Activated naive CD4-positive, alpha-beta T cell treated with anti-CD3 and anti-CD28 coated beads, Interleukin-2, amount 50 U/mL, for 72 hours (primary cell): Measurements from ENCODE around the gene RBCK1. TPM values are rescaled to one million over a fixed set of nuclear protein-coding genes. Genes with fewer than 3 reads are reported as not detected.
"Not testable (repeated sequence)": the region's sequence is repeated elsewhere in the genome, so short reads cannot be mapped to it uniquely, and the experiment has no call there.

Experiments used
- ATAC-seq, 2 donors: fragments of 150-1000 bp; cut with Tn5 transposase; 2 replicates each; pipeline ENCODE4 v1.10.0; 2021; ENCODE audit warnings: mild to moderate bottlenecking in 2 of 2, moderate library complexity in 2 of 2
- DNase-seq, 2 donors: peaks; one replicate each; pipeline ENCODE4 v3.0.0; 2021 to 2022; ENCODE audit warnings: low spot score in 2 of 2
- H3K27ac Mint-ChIP-seq, 2 donors: one replicate each; pipeline ENCODE4 v1.8.0; 2022; ENCODE audit warnings: mild to moderate bottlenecking in 2 of 2, mixed read lengths in 2 of 2
- H3K36me3 Mint-ChIP-seq, 2 donors: one replicate each; pipeline ENCODE4 v1.8.0; 2022; ENCODE audit warnings: mixed read lengths in 2 of 2
- H3K9me3 Mint-ChIP-seq, 2 donors: one replicate each; pipeline ENCODE4 v1.8.0; 2022; ENCODE audit warnings: mixed read lengths in 2 of 2
- total RNA-seq, 2 donors: library from RNA; stranded (reverse); gene quantifications; one replicate each; pipeline ENCODE4 v1.2.3, GENCODE V29; 2022

Gene RBCK1
- total RNA-seq, 2 donors from 2014 or later: 113 to 150 TPM

DNA sequence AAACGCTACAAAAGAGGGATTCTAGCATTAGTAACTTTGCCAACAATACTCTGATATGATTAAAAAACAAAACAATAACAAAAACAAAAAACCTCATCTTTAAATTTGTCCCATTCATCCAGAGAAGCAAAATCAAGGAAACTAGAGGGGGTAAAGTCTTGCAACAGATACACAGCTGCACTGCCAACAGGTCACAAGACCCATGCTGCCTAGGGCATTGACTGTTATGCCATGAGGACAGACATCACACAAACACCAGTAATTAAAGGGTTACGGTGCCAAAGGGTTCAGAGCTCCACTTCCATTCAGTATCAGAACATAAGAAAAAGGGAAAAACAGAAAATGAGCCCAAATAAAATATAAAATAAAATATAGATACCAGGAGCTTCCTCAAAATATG is 52.6 kb downstream of the RBCK1 start:
- no peak for ATAC-seq
- Mint-ChIP-seq H3K36me3 (peaks cover 5 to 11% of the 10 kb centered on the region in 2 donors), H3K27ac (peak overlapping the region in 1 of 2 donors; percentile 44), H3K9me3 (no peaks in the 10 kb centered on the region)
- DNase-seq: no peak

DNA sequence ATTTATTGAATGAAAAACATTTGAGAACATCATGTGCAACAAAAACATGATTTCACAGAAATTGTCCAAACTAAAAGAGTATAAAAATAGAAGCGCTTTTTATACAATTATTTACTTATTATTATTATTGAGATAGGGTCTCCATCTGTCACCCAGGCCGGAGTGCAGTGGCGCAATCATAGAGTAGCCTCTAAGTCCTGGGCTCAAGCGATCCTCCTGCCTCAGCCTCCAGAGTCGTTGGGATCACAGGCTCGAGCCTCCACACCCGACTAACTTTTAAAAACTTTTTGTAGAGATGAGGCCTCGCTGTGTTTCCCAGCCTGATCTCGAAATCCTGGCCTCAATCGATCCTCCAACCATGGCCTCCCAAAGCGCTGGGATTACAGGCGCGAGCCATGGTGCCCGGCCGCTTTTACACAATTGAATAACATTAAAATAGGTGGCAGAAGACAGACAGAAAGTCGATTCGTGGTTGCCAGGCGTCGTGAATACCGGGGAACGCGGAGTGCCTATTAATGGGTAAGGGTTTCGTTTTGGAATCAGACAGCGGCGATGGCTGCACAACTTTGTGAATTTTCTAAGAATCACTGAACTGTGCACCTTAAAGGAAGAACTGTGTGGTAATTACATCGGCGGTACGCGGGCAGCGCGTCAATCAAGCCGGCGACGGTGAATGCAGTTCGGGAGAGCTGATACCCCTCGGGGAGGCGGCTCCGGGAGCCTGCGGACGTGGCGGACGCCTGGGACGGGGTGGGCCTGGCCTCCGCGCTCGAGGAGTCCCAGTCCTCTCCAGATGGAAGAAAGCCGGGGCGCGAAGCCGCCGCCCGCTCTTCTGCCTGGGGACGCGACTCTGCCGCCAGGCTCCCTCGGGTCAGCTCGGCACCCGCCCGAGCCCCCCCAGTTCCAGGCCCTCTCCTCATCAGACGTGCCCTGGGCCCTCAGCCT is 53.4 kb downstream of the RBCK1 start:
- H3K36me3 Mint-ChIP-seq: peaks cover 5 to 11% of the 10 kb centered on the region in 2 donors
- H3K9me3 Mint-ChIP-seq: no peaks in the 10 kb centered on the region
- DNase-seq (peak; percentile 53 to 61), ATAC-seq (peak; percentile 43 to 47)
- H3K27ac Mint-ChIP-seq: peak overlapping the region; percentile 84 to 85

DNA sequence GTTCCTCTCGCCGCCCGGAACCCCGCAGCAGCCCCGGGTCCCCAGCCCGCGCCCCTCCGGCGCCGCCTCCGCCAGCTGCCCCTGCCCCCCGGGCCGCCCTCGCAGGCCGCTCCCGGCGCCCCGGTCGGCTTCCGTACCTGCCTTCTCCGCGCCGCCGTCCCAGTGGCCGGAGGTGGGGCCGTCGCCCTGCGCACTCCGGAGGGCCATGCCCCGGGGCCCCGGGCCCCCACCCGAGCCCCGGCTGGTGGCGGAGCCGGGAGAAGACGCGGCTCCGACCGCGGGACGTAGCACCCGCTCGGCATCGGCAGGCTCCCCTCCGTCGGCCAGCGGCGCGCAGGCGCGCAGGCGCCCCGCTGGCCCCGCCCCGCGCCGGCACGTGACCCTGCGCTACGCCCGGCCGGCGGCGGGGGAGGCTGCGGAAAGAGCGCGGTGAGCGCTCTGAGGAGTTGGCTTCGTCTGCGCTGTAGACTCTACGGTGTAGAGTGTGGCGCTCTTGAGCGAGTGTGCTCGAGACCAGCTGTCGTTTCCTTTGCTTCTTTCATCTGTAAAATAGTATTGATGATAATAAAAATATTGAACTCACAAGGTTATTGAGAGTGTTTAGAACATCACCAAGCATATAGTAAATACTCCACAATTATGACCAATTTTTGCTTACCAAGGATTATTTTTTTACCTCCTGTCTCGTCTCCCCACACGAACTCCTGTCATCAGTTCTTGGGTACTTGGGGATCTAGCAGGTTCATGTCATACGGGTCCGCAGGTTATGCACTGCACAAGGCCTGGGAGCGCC is 54.3 kb downstream of the RBCK1 start, which contains the start of gene TBC1D20:
Gene TBC1D20 (minus strand): TSS at position 335 of the 793 bp plus-strand sequence. CDS start 128 bp downstream, at position 207.
- Mint-ChIP-seq H3K27ac (peak within 1 kb of the TSS; percentile 93 to 95), H3K36me3 (peaks cover 5 to 12% of the 10 kb centered on the region in 2 donors), H3K9me3 (peaks cover 0 to 4% of the 10 kb centered on the region in 2 donors)
- DNase-seq: peak; percentile 87 to 90
- peak; percentile 97 to 98 for ATAC-seq

DNA sequence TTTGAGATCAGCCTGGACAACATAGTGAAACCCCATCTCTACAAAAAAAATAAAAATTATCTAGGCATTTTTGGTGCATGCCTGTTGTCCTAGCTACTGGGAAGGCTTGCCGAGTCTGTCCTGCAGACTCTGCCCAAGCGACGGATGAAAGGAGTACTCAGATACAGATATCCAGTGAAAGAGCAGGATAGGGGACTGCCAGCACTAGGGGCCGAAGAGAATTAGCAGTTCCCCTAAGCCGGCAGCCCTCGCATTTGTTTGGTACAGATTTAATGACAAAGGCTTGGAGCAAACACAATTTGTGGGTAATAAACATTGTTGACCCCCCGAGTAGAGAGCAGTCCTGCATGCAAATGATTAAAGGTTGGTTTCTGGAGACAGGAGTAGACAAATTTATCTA is 59.7 kb downstream of the RBCK1 start:
- ATAC-seq (no peak), DNase-seq (no peak)
- peaks cover 0 to 15% of the 10 kb centered on the region in 2 donors for H3K36me3 Mint-ChIP-seq
- H3K27ac Mint-ChIP-seq: no peak overlapping the region
- H3K9me3 Mint-ChIP-seq: peaks cover 0 to 14% of the 10 kb centered on the region in 2 donors

DNA sequence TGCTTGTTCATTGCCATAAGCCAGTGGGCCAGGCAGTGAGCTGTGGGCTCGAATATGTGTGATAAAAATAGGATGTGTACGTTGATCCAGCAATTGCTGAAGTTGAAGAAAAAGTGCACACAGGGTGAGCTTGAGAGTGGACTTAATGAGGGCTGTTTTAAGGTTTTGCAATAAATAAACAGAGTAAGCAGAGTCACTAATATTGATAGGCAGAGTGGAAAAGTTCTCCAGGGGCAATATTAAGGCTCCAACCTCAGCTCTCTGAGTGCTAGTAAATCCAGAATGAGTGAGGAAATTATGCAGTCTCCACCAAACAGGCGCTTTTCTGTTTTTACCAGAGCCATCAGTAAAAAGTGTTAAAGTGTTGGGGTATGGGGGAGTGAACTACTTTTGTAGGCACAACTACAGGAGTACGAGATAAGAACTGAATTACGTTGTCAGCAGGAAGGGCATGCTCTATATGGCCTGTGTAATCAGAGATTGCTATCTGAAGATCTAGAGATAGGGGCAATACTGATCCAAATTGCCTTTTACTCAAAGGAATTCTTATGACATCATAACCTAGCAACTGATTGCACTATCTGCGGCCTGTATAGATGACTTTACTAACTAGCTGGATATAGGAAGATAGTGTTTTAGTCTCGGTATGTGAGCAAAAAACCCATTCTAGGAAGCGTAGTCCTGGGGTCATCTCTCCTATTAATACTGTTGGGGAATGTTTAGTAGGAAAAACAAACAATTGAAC is 61.8 kb downstream of the RBCK1 start:
- H3K36me3 Mint-ChIP-seq: peaks cover 0 to 24% of the 10 kb centered on the region in 2 donors
- peaks cover 0 to 14% of the 10 kb centered on the region in 2 donors for H3K9me3 Mint-ChIP-seq
- ATAC-seq (no peak), DNase-seq (no peak)
- H3K27ac Mint-ChIP-seq: no peak overlapping the region

DNA sequence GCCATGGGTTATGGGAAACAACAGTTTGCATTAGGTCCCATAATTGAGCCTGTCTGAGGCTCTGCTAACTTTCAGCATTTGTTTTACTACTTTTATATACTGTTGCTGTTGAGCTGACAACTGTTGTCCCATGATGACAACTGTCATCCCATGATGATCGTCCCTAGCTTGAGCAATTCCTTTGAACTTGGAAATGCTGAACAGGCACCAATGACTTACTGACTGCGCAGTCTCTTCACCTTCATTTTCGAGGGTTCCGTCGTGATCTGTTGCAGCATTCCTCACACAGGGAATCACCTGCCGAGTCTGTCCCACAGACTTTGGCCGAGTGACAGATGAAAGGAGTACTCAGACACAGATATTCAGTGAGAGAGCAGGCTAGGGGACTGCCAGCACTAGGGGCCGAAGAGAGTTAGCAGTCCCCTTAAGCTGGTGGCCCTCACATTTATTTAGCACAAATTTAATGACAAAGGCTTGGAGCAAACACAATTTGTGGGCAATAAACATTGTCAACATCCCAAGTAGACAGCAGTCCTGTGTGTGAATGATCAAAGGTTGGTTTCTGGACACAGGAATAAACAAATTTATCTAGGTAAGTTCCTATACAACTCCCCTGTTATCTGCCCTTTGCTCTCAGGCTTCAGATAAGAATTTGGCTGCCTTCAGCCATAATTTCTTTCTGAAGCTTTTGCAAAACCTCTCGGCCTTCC is 64.2 kb downstream of the RBCK1 start:
- no peak for ATAC-seq
- peaks cover 0 to 22% of the 10 kb centered on the region in 2 donors for H3K36me3 Mint-ChIP-seq
- H3K27ac Mint-ChIP-seq: peak overlapping the region in 1 of 2 donors; percentile 35
- peaks cover 0 to 12% of the 10 kb centered on the region in 2 donors for H3K9me3 Mint-ChIP-seq
- no peak for DNase-seq

DNA sequence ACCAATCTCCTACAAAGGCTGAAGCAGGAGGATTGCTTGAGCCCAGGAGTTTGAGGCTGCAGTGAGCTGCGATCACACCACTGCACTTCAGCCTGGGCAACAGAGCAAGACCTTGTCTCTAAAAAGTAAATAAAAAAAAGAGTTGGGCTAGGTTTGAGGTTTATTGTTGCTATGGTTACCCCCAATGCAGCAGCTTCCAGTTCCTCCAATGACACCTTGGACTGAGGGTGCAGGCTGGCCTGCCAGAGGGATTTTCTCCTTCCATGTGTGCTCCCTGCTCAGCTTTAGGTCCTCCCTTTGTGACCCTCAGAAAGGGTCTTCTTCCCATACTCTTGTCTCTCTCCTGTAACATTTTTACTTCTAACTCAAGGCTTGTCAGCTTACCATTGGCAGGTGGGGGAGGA is 64.8 kb downstream of the RBCK1 start:
- peaks cover 0 to 17% of the 10 kb centered on the region in 2 donors for H3K36me3 Mint-ChIP-seq
- peaks cover 0 to 7% of the 10 kb centered on the region in 2 donors for H3K9me3 Mint-ChIP-seq
- peak overlapping the region in 1 of 2 donors; percentile 35 for H3K27ac Mint-ChIP-seq
- DNase-seq: no peak
- ATAC-seq: no peak

DNA sequence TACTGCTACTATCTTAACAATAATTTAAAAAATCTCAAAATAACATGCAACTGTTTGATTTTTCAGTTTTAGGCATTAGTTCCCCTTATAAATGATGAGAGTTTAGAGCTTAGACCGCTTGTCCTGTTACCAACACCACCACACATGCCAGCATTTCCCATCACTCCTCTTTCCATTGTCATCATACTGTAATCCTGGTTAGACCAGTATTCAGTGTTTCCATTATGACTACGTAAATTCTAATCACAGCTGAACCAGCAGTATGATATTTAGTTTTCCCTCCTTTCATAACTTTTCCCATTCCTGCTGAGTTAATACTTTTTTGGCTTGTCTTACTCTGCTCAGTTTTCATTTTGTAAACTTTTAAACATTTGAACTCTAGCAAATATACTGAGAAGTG is 66.5 kb downstream of the RBCK1 start:
- Mint-ChIP-seq H3K36me3 (peaks cover 0 to 10% of the 10 kb centered on the region in 2 donors), H3K27ac (no peak overlapping the region), H3K9me3 (no peaks in the 10 kb centered on the region)
- ATAC-seq: no peak
- no peak for DNase-seq

DNA sequence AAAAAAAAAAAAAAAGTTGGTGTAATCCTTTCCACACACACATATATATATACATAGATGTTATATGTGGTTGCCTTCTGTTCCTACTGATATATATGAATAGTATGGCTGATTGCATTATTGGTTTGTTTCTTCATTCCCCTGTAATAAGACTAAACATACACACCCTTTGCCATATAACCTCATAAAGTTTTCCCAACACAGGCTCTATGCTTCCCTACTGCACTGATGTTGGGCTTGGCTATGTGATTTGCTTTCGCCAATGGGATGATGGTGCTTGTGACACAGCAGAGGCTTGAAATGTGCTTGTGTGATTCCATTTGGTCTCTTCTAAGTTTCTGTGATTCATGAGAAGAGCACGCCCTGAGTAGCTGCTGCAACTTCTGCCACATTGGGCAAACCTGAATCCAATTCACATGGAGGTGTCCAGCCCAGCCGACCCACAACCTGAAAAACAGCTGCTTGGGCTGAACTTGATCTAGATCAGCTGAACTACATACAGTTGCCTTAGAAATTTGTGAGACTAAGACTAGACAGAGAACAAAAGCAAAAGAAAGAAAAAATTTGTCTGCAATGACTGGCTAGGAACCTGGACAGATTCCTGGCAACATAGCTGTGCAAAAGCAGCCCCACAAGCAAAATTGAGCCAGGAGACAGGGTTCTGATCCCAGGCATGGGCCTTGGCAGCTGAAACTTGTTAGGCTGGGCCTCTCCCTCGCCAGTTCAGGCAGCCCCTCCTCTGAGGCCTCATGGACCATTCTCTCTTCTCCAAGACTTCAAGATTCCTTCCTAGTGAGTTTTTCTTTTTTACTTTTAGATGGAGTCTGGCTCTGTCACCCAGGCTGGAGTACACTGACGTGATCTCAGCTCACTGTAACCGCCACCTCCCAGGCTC is 67.6 kb downstream of the RBCK1 start:
- ATAC-seq: no peak
- Mint-ChIP-seq H3K9me3 (no peaks in the 10 kb centered on the region), H3K27ac (no peak overlapping the region), H3K36me3 (peaks cover 0 to 10% of the 10 kb centered on the region in 2 donors)
- no peak for DNase-seq

DNA sequence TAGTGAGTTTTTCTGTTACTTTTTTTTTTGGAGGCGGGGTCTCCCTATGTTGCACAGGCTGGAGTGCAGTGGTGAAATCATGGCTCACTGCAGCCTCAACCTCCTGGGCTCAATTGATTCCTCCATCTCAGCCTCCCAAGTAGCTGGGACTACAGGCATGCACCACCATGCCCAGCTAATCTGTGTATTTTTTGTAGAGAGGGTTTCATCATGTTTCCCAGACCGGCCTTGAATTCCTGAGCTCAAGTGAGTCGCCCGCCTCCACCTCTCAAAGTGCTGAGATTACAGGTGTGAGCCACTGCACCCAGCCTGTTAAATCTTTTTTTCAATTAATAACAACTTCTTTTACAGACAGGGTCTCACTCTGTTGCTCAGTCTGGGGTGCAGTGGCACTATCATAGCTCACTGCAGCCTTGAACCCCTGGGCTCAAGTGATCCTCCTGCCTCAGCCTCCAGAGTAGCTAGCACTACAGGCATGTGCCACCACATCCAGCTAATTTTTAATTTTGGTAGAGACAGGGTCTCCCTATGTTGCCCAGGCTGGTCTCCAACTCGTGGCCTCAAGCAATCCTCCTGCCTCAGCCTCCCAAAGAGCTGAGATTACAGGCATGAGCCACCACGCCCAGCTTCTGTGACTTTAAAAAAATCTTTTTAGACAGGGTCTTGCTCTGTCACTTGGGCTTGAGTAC is 68.6 kb downstream of the RBCK1 start:
- not testable (repeated sequence) for H3K27ac Mint-ChIP-seq, ATAC-seq, H3K9me3 Mint-ChIP-seq, DNase-seq, H3K36me3 Mint-ChIP-seq

DNA sequence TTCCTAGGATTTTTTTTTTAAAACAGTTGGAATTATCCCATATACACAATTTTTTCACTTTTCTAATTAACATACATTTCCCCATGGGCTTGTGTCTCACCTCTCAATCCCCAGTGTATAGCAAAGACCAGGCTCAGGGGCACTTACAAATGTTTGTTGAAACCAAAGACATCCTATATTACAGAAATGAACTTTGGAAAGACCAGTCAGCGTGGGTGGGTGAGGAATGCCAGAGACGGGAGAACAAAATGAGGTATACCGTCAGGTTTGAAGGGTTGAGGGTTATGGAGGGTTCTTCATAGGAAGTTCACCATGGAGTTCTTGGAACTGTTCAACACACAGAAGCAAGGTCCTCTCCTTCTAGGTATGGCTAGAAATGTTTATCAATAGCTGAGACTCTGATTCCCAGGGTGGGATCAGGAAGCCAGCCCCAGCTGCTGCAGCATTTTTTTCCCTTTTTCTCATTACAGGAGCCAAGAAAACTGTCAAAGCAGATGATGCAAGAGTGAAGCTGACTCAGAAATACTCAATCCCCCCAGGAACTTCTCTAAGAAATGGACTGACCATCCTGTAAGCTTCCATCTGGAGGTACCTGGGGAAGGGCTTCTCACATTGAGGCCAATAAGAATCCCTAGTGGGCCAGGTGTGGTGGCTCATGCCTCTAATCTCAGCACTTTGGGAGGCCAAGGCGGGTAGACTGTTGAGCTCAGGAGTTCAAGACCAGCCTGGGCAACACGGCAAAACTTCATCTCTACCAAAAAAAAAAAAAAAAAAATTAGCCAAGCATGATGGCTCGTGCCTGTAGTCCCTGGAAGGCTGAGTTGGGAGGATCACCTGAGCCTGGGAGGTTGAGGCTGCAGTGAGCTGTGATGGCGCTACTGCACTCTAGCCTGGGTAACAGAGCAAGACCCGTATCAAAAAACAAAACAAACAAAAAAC is 70.2 kb downstream of the RBCK1 start:
- DNase-seq: no peak
- Mint-ChIP-seq H3K36me3 (peaks cover 0 to 5% of the 10 kb centered on the region in 2 donors), H3K9me3 (no peaks in the 10 kb centered on the region), H3K27ac (no peak overlapping the region)
- no peak for ATAC-seq

DNA sequence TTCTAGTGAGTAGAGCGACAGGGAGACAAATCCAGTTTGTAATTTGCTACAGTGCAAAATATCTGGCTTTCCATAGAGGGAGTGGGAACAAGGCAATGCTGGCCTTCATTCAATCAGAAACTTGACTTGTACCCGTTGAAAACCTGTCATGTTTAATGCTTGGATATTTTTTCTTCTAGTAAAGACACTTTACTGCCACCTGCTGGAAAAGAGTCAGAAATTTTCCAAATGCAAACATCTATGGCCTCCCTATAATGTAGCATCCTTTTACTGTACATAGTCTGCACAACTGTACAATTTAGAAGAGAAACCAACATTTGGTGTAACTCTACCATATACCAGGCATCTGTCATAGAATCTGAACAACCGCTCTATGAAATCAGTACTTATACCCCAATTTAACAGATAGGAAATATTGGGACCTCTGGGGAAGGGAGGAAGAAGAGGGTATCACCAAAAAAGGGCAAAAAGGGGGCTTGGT is 70.9 kb downstream of the RBCK1 start:
- H3K27ac Mint-ChIP-seq: no peak overlapping the region
- DNase-seq (peak in 1 of 2 donors; percentile 35), ATAC-seq (peak; percentile 66 to 67)
- H3K36me3 Mint-ChIP-seq: no peaks in the 10 kb centered on the region
- H3K9me3 Mint-ChIP-seq: no peaks in the 10 kb centered on the region

DNA sequence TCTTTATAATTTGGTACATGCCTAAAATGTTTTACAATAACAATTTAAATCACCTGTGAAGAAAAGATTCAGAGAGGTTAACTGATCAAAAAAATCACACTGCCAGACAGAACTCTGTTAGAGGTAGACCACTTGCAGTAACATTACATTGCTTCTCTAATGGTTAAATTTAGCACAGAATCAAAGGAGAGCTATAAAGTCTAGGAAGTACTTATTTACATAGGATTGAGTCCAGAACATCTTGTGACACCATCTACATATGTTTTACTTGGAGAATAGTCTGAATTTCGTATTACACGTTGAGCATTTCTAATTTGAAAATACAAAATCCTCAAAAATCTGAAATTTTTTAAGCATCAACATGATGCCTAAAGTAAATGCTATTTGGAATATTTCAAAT is 71.4 kb downstream of the RBCK1 start:
- Mint-ChIP-seq H3K27ac (no peak overlapping the region), H3K36me3 (no peaks in the 10 kb centered on the region)
- no peak for DNase-seq

More for the DNA sequence above, 71.4 kb downstream of the RBCK1 start:
- no peak for ATAC-seq
- H3K9me3 Mint-ChIP-seq: no peaks in the 10 kb centered on the region
